IPS DF 19.7 (cell line): ENCODE data around the gene RALGAPA2.

Experiments
- DNase-seq: peaks from one replicate; pipeline ENCODE4 v3.0.0-alpha.2; 2013; ENCODE audit warnings: low read depth, low spot score

The RALGAPA2 gene

DNA sequence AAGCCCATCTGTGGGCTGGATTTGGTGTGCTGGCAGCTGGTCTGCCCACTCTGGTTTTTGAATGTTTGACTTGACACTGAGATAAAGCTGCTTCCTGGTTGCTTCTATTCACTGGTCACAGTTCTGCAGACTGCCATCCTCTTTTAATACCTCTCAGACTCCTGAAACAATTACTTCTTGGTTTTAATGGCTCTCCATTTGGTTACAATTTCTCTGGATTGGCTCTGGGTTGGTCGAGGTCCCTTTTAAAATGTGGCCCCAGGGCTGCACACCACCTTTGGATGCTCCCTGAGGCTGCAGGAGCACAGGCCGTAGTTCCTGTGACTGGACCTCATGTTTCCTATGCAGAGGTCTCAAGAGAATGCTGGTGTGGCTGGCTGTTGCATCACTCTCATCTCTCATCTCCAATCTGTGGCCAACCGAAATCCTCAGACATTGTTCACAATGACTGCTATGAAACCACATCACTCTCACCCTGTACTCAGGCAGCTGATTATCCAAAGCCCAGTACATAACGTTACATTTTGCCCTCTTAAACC is 246.0 kb downstream of the RALGAPA2 start:
- DNase-seq = no peak

DNA sequence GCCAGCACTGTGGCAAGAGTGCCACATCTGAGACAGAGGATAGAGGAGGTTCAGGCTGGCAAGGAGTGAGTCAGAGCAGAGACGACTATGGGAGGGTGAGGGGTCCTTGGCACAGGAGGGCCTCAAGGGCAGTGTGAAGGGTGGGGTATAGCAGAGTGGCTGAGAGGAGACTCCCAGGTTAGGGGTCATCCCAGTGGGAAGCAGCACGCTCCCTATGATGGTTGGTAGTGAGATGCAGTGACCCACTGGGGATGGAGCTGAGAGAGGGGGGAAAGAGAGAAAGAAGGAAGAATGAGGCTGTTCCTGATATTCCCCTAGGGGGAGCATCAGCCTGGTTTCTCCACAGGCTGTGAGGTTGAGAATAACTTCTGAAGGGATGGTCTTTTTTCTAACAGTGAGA is 247.2 kb downstream of the RALGAPA2 start:
- DNase-seq = peak; percentile 59

DNA sequence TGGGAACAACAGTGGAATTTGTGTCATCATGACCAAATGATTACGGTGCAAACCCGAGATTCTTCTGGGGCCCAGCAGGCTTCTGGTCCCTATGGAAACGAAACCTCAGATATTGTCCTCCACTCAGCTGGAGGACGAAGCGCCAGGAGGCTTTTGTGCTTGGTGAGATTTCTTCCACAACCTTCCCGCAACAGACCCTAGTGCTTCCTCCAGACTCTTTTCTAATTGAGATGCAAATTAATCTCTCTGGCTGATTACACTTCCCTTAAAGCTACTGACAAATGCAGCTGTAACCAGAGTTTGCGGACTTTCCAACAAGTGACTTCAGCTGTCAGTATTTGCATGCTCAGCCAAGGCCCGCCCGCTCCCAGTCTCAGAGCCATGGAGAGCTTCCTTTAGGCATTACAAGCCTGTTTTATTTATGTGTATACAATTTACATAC is 248.5 kb downstream of the RALGAPA2 start:
- peak; percentile 94 for DNase-seq

DNA sequence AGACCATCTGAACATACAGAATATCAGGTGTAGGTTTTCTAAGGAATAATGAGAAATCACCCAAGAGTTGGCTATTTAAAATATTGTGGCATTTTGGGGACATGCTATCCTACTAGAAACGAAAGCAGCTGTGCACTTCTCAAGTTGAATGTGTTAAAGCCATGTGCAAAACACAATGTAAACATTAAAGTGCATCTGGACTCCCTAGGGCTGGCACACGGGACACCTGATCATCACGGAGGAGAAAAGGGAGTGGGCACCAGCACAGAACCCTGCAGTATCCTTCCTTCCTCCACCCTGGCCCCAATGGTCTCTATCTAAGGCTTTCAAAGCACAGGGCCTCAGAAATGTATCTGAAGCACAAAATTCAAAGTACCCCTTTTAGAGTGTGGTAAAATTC is 250.3 kb downstream of the RALGAPA2 start:
- DNase-seq = no peak

DNA sequence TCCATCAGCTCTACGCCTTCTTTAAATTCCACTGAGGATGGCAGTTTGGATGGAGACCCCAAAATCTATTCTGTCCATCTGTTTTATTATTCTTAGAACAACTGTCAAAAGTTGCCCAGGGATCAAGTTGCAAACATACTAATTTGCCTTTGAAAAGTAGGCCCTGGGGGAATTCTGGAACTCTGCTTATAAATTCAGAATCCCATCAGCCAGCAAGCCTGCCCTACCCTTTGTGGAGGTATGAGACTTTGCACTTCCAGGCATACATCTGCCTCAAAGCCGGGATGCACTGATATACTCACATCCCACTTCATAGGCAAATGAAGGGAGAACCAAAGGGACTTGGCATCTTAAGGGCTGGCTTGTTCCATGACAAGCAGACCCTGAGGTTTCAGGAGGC is 250.9 kb downstream of the RALGAPA2 start:
- no peak for DNase-seq

DNA sequence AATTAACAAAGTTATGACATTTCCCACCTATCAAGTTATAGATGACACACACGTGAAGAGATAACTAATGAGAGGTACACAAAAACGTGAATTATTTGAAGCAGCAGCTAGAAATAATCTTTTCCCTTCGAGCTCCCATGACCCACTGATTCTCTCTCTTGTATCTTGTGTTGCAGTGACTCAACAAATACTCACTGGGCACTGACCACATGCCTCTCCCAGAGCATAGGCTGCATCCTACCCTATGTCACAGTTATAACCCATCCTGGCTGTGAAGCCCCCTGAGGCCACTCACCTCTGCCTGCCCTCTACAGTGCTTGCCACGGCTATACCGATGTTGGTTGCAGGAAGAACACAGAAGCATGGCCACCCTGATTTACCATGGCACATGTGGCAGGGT is 252.7 kb downstream of the RALGAPA2 start:
- no peak for DNase-seq

DNA sequence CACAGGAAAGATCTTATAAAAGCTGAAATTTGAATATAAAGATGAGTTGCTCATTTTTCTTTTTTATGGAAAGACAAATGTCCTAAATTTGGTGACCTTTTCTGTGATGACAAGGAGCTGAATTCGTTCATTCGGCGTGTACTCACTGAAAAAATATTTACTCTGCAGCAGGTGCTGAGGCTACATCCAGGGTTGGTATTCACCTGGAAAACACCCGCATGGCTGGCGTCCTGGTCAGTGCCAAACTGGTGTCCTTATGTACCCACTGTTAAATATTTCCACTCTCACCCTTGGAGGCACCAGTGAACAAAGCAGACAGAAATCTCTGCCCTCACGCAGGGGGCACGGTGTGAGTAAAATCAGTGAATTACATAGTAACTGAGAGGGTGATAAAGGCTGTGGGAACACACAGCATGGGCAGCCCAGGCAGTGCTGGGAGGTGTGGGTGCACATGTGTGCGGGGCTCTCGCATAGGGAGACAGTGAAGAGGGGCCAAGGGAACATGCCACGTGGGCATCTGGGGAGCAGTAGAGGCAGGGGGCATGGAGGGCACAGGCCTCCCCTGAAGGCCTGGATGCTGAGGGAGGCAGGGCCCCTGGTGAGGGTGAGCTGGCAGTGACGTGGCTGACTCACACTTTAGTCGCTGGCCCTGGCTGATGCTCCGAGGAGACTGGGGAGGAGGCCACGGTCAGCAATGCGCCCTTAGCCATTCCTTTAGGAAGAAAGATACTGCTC is 254.9 kb downstream of the RALGAPA2 start:
- no peak for DNase-seq

DNA sequence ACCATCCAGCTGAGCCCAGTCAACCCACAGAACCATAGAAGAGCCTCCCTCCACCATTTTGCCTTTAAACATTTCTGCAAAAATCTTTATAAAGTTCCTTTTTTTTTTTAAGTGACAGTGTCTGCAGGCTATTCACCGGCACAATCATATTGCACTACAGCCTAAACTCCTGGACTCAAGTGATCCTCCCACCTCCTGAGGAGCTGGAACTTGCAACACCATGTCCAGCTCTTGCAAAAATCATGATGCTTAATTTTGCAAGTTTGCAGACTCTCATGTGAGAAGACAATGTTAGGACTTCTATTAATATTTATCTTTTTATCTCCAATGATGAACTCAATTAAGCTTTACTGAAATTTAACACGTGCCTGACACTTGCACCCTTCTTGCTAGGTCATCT is 255.7 kb downstream of the RALGAPA2 start:
- no peak for DNase-seq

DNA sequence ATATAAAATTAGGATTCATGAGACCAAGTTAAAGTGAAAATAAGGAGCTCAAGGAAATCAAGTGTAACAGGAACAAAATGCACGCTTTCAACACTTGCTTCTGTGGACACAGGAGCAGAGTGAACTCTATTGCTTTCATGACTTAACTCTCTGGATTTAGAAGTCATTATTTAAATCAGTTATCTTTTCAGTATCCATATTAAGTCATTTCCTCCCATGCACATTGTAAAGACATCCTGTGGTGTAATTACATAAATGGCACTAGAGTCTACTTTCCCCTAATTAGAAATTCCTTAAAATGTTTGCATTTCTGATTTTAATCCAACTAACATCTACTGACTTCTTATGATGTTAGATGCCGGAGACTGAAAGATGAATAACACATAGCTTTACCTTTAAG is 256.5 kb downstream of the RALGAPA2 start:
- DNase-seq = no peak

DNA sequence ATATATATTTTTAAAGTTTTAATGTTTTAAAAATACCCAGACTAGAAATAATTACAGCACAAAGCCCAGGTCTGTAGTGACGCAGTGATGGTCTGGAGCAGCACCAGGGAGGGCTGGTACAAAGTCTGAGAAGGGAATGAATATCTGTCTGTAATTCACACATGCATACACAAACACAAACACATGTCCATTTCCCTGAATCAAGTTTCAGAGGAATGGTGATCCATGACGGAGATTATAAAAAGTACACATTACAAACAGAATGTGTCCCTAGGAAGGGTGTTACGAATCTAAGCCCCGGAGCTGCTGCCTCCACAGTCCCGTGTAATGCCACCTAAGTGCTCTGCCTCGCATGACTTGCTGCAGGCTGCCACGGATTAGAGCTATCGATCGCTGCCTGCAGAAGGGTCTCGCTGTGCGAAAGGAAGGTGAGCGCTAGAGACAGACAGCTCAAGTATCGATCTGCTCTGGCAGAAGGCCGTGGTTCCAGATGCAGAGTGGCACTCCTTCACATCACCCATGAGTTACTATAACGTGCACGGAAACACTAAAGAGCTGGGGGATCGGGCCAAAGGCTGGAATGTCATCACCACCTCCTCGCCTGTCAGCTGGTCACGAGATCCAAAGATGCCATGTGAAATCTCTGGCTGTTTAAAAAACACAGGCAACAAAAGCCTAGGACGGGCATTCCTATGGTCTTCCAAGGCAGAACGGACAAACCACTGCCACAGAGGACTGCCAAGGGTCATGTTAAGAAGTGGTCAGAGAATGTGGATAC is 257.4 kb downstream of the RALGAPA2 start:
- DNase-seq = no peak

DNA sequence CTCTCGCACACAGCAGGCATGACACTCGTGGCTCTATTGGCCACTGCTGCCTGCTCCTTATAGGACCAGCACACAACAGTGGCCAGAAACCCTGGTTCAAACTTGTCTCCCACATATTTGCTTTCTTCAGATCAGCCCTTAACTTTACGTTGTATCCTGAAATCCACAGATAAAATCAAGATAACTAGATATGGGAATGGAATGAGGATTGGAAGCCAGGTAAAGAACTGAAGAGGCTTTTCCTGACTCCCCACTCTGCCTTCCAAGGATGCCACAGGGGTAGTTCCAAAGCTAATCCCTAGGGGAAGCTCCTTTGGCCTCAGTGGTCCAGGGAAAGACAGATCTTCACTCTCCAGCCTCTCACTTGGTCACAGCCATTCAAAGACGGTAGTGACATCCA is 258.1 kb downstream of the RALGAPA2 start:
- DNase-seq = no peak

DNA sequence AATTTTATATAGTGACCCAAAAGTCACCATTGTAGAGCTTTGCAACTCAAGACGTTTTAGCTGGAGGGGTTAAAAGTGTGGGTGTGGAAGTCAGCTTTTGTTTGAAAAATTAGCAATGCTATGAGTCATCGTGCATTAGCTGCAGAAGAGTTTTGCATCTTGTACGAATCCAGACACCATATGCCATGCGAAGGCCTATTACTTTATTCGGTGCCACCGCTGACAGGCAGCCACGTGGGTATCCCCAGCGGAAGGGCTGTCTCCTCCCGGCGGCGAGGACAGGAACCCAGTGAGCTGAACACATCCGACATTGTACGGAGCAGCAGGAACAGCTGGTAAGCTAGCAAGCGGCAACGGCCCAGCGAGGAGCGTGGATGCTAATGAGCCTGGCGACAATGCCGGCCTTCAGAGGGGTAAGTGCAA is 260.2 kb downstream of the RALGAPA2 start:
- DNase-seq = peak; percentile 65

DNA sequence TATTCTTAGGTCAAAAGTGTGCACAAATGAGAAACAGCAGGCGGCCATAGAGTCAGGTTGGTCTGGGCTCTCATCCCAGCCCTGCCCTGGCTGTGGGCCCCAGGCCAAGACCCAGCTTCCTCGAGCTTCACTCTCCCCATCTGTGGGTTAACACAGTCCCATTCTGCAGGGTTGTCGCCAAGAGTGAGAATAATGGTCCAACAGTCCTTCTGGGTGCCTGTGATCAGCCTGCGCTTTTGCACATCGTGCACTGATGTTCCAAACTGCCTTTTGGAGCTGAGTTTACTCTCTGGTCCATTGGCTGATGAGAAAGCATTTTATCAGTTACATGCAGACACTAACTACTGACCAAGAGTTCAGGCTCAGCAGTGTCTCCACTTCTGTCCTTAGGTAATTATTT is 261.9 kb downstream of the RALGAPA2 start:
- DNase-seq = no peak

DNA sequence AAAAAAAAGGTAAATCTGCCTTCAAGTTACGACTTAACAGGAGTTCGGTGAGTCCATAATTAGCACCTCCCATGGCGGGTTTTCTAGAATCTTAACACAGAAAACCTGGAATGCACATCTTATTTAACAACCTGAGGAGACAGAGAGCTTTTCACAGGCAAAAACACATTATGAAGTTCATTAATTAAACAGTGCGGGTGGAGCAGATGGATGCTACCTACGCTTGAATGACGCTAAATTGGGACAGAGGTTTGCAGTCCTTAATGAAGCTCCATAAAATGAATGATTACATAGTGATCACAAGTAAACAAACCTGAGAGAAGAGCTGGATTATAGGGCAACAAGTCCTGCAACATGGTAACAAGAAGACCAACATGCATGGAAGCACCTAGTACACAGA is 263.6 kb downstream of the RALGAPA2 start:
- no peak for DNase-seq

DNA sequence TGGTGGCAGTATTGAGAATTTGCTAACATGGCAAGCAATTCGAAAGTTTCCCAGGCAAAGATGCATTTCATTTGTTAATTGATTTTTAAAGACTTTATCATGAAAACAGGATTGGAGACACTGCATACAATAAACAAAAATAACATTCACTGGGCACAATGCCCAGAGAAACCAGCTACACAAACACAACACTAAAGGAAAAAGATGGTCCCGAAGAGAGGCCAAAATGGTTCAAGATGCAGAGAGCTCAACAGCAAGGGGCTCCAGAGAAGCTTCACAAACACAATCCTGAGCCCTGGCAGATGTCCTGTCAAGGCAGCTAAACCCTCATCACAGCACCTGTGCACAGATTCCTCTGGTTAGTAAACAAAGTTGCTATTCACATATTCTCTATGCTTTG is 265.2 kb downstream of the RALGAPA2 start:
- no peak for DNase-seq

DNA sequence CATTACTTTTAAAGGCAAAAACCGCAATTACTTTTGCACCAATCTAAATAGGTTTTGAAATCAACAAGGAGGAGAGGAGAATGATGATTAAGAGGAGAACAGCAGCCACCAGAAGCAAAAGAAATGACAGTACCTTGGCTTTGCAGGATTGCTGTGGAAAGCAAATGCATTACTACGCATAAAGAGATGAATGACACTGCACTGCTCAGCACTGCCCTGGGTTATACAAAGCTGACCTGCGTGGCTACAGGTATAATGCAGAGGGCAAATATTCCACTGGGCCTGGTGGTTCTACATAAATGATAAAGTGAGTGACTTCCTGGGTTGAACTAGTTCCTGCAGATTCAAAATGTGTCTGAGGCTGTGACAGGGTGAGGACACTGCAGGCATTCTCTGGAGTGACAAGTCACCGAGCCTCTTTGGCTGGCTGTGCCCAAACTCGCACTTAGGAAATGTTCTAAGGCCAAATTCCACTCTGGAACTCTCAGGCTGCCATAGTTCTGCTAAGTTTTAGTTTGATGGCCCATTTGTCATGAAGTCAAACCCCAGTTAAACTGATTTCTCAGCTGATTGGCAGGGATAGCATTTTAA is 265.9 kb downstream of the RALGAPA2 start:
- DNase-seq = no peak

DNA sequence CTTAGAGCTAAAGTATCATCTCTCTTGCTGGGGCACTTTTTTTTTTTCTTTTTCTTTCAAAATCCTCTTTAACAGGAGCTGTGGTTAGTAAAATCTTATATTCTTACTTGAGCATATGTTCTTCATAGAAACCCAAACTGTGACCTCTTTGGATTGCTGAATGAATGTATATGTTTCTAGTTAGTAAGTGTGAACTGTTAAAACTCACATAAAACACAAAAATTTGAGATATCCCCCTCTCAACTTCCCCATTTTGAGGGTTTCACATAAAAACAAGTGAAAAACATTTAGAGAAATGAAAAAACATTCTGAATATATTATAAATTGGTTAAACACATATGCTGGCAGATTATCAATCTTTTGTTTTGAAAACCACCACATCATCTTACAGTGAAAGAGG is 266.4 kb downstream of the RALGAPA2 start:
- no peak for DNase-seq

DNA sequence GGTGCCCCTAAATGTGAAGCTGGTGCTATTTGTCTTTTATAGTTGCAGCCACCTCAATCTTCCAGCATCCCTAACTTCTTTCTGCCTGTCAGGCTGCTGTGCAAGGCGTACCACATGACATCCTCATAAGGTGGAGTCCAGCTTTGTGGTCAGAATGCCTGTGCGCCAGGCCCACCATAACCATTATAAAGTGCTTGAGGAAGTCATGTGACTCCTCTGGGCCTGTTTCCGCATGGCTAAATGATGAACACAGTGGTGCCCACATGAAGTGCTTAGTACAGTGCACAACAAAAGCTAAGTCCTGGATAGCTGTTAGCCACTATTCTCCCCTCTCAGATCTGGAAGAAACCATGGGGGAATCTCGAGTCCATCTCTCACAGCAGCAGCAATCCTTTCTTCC is 268.9 kb downstream of the RALGAPA2 start:
- no peak for DNase-seq

DNA sequence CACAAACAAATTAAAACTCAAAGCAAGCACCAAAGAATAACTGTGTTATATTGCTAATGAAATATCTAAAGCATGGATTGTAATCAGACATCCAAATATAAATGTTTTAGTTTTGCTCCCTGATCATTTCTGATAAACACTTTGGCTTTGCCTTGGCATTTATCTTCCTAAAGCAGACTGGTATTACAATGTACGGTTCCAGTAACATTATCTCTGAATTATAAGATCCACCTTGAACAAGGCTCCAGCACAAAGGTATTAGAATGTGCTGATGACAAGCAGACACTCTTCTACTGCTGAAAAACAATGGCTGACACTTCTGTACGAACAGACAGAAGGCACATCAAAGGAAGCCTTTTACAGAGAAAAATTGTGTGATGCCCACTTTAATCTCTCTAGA is 270.0 kb downstream of the RALGAPA2 start:
- no peak for DNase-seq

DNA sequence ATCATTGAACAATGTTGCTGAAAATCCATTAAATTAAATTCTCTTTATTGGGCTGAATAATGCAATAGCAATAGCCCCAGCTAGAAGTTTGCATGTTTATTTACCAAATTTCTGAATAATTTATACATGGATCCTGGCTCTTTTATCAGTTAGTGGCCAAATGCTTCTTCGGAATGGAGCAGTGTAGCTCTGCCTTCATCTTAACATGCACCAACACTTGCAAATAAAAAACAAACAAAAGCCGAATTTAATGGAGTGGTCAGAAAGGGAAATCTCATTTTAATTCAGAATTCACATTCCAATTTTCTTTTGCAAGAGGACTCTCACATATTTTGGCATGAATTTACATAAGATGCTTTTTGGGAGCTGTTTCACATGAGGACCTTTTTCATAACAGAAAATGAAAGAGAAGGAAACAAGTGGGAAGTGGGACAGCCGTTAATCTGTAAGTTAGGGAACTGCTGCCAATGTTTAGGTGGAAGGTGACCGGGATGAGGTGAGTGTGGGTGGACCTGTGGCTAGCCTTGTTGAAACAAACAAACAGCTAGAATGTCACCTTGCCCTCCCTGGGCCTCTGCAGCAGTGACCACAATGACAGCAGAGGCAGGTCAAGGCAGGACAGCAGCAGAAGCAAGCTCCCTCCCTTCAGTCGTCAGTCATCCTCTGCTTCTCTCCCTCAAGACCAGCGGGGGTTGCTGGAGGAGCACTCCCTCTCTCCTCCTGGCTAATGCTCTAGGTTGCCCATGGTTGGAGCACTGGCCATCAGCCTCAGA is 271.4 kb downstream of the RALGAPA2 start:
- DNase-seq = no peak

DNA sequence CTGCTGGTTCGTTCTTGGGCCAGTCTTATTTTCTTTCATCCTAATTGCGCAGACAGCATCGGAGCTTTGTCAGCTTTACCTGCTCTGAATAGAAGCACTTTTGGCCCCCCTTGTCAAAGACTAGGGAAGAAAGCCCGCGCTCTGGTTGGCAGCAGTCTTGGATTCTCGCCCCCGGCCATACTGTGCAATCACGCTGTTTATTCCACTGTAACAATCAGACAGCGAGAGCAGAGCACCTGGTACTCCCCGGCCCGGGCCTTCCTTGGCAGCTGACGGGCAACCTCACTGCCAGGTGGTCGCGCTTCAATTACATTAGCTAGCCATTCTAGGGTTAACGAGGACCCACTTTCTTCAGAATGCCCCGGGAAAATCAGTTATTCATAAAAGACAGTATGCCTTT is 272.0 kb downstream of the RALGAPA2 start:
- DNase-seq = no peak
